HepG2 (cell line): ENCODE results near the gene RLN3. TPM values are rescaled to one million over a fixed set of nuclear protein-coding genes. Genes with fewer than 3 reads are reported as not detected.

Experiments used
- ATF3 ChIP-seq: sonication (generic); formaldehyde crosslinking; IDR thresholded peaks from 2 replicates; pipeline ENCODE4 v1.4.0; 2020; ENCODE audit warnings: missing genetic modification reagents
- ATM ChIP-seq: fragments of 450-650 bp; IDR thresholded peaks from 2 replicates; pipeline ENCODE4 v1.7.1; 2017; ENCODE audit warnings: mild to moderate bottlenecking, borderline replicate concordance
- FOXJ3 ChIP-seq: sonication (generic); formaldehyde crosslinking; IDR thresholded peaks from 2 replicates; pipeline ENCODE4 v1.4.0; 2020; ENCODE audit warnings: missing genetic modification reagents, mild to moderate bottlenecking, borderline replicate concordance
- GPN1 ChIP-seq: sonication (generic); formaldehyde crosslinking; IDR thresholded peaks from 2 replicates; pipeline ENCODE4 v1.5.1; 2020; ENCODE audit warnings: missing genetic modification reagents, borderline replicate concordance
- MXI1 ChIP-seq: IDR thresholded peaks from 3 replicates; pipeline ENCODE4 v1.6.1; 2012; ENCODE audit warnings: low read depth, low read length, inconsistent platforms, borderline replicate concordance
- NR2C2 ChIP-seq: sonication (generic); formaldehyde crosslinking; IDR thresholded peaks from 2 replicates; pipeline ENCODE4 v1.4.0; 2020; ENCODE audit warnings: missing genetic modification reagents, mild to moderate bottlenecking, moderate library complexity, borderline replicate concordance
- POLR2AphosphoS2 ChIP-seq: IDR thresholded peaks from 2 replicates; pipeline ENCODE4 v1.6.1; 2011; ENCODE audit warnings: low read depth, low read length, improper control_type of control experiment
- RAD51 ChIP-seq: fragments of 450-650 bp; IDR thresholded peaks from 2 replicates; pipeline ENCODE4 v1.6.1; 2016; ENCODE audit warnings: borderline replicate concordance
- RNF219 ChIP-seq: sonication (generic); formaldehyde crosslinking; IDR thresholded peaks from 2 replicates; pipeline ENCODE4 v1.5.0; 2020; ENCODE audit warnings: mild to moderate bottlenecking, missing genetic modification reagents
- SIX4 ChIP-seq: sonication (generic); formaldehyde crosslinking; IDR thresholded peaks from 2 replicates; pipeline ENCODE4 v1.4.0; 2020; ENCODE audit warnings: missing genetic modification reagents
- SOX5 ChIP-seq: IDR thresholded peaks from 2 replicates; pipeline ENCODE4 v1.6.1; 2016; ENCODE audit warnings: borderline replicate concordance
- SUZ12 ChIP-seq: fragments of 150-350 bp; IDR thresholded peaks from 2 replicates; pipeline ENCODE4 v1.6.1; 2014; ENCODE audit warnings: low read depth, low read length
- TAF15 ChIP-seq: fragments of 200-400 bp; formaldehyde crosslinking; IDR thresholded peaks from one replicate; pipeline ENCODE4 v1.6.1; 2018; ENCODE audit warnings: mild to moderate bottlenecking, low read depth, low read length; ENCODE audit not compliant: poor library complexity, severe bottlenecking
- TFDP2 ChIP-seq: sonication (generic); formaldehyde crosslinking; IDR thresholded peaks from 2 replicates; pipeline ENCODE4 v1.4.0; 2020; ENCODE audit warnings: missing genetic modification reagents
- ZNF331 ChIP-seq: sonication (generic); formaldehyde crosslinking; IDR thresholded peaks from 2 replicates; pipeline ENCODE4 v1.4.0; 2020; ENCODE audit warnings: missing genetic modification reagents
- ZNF614 ChIP-seq: IDR thresholded peaks from 2 replicates; pipeline ENCODE4 v1.6.1; 2018; ENCODE audit warnings: missing biosample characterization, missing genetic modification reagents, inconsistent platforms, borderline replicate concordance
- ZNF687 ChIP-seq: sonication (generic); formaldehyde crosslinking; IDR thresholded peaks from 2 replicates; pipeline ENCODE4 v1.5.1; 2020; ENCODE audit warnings: mild to moderate bottlenecking, missing genetic modification reagents, moderate library complexity
- ZNF7 ChIP-seq: IDR thresholded peaks from 2 replicates; pipeline ENCODE4 v1.6.1; 2016; ENCODE audit warnings: missing biosample characterization, missing genetic modification reagents
- ZZZ3 ChIP-seq: sonication (generic); formaldehyde crosslinking; IDR thresholded peaks from 2 replicates; pipeline ENCODE4 v1.4.0; 2020; ENCODE audit warnings: missing genetic modification reagents, mild to moderate bottlenecking, borderline replicate concordance
- polyA plus RNA-seq, 8 experiments: library from polyadenylated mRNA; depleted of rRNA in 3 of 8; stranded (reverse) in 7 of 8; unstranded in 1 of 8; fragments of >200 nt; fragmentation: Illumina TruSeq in 4 of 8; extraction: Trizol in 4 of 8; gene quantifications; 2 replicates each; pipeline versions ENCODE4 v1.2.1 to v1.2.3, GENCODE V29; 2011 to 2016; ENCODE audit warnings: low read depth in 4 of 8, missing spikeins in 1 of 8, mixed read lengths in 1 of 8; ENCODE audit not compliant: insufficient read depth in 1 of 8
- total RNA-seq, 5 experiments: library from RNA; depleted of rRNA; stranded (reverse); fragments of >200 nt; fragmentation: Illumina TruSeq; extraction: Trizol; gene quantifications; 2 replicates each; pipeline ENCODE4 v1.2.3, GENCODE V29; 2016; ENCODE audit warnings: low read depth in 1 of 5
- TF ChIP-seq, protein P1 (sequence below): IDR thresholded peaks from 2 replicates; pipeline ENCODE4 v1.6.1; 2016; ENCODE audit warnings: low read depth, control low read depth
- TF ChIP-seq, protein P2 (sequence below): sonication (generic); formaldehyde crosslinking; IDR thresholded peaks from 2 replicates; pipeline ENCODE4 v1.8.1; 2023; ENCODE audit warnings: missing genetic modification reagents, mild to moderate bottlenecking, borderline replicate concordance

The RLN3 gene
- total and polyA plus RNA-seq, 2 of the 13 experiments (the other 11 are each of a cell fraction or from before 2014, with no cell fraction given) = not detected

DNA sequence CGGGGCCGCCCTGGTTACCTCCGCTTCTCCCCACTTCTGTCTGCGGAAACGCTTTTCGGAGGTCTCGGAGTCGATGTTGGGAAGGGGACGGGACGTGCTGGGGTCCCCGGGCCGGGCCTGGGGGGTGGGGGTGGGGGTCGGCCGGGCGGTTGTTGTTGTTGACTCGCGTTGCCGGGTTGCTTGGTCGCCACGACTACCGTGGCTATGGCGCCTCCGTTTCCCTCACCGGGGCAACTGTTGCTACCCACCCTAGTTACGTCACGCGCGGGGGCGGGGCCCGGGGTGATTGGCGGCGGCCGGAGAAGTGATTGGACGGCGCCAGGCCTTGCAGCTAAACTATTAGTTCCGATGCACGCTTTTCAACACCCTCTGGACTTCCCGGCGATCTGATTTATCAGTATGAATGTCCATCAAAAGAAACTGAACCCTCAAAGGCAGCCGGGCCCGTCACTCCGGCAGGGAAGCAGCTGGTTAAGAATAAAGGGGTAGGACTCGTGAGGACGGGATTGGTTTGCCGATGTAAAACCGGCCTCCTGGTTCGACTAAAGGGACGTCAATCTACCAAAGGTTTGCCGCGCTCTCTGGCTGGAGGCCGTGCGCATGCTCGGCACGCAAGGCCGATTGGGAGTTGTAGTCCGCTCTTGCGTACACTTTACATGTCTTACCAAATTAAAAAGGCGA lies 21.7 kb upstream of the RLN3 start, which contains the start of gene RFX1 (continued):
- TF ChIP-seq ZNF687 (CRISPR knock-in tag) = no peak
- TF ChIP-seq TFDP2 (CRISPR knock-in tag) = peak; percentile 98
- no peak for TF ChIP-seq SIX4 (CRISPR knock-in tag)
- TF ChIP-seq GPN1 (CRISPR knock-in tag) = no peak
- TF ChIP-seq ATF3 = no peak
- peak; percentile 99 for TF ChIP-seq MXI1
- TF ChIP-seq ZNF7 = no peak
- TF ChIP-seq SOX5 (CRISPR knock-in tag) = no peak
- peak; percentile 72 for TF ChIP-seq SUZ12
- TF ChIP-seq POLR2AphosphoS2 = no peak
- peak; percentile 71 for TF ChIP-seq TAF15
- TF ChIP-seq RNF219 (CRISPR knock-in tag) = no peak
- TF ChIP-seq ZZZ3 = no peak
- no peak for TF ChIP-seq ATM
- TF ChIP-seq, protein P1, sequence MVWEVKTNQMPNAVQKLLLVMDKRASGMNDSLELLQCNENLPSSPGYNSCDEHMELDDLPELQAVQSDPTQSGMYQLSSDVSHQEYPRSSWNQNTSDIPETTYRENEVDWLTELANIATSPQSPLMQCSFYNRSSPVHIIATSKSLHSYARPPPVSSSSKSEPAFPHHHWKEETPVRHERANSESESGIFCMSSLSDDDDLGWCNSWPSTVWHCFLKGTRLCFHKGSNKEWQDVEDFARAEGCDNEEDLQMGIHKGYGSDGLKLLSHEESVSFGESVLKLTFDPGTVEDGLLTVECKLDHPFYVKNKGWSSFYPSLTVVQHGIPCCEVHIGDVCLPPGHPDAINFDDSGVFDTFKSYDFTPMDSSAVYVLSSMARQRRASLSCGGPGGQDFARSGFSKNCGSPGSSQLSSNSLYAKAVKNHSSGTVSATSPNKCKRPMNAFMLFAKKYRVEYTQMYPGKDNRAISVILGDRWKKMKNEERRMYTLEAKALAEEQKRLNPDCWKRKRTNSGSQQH = no peak; the same call in 1 of the 2 replicates
- TF ChIP-seq ZNF614 (CRISPR knock-in tag) = no peak
- TF ChIP-seq, protein P2, sequence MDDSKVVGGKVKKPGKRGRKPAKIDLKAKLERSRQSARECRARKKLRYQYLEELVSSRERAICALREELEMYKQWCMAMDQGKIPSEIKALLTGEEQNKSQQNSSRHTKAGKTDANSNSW (CRISPR knock-in tag) = no peak
- no peak for TF ChIP-seq ZNF331
- peak; percentile 67; the same call in 1 of the 2 replicates for TF ChIP-seq NR2C2 (CRISPR knock-in tag)
- TF ChIP-seq FOXJ3 (CRISPR knock-in tag) = 0 out of 2 replicates have a peak, but pooled peaks have one; percentile 11
- TF ChIP-seq RAD51 = no peak
